Cardiac fibroblast (primary cell): ENCODE data around the gene CD207.
A peak's percentile ranks its signal among the peaks of the same experiment; 100 is the strongest.

ENCODE experiments used
- DNase-seq, 2 donors: peaks; one replicate each; pipeline versions ENCODE4 v3.0.0 to v3.0.0-alpha.2; 2010; ENCODE audit warnings: low read depth in 2 of 2
- H3K4me3 ChIP-seq, 2 donors: replicated peaks in 1 of 2; 1 replicate in 1 of 2; 2 replicates in 1 of 2; pipeline ENCODE4 v1.5.1; 2011; ENCODE audit warnings: low read depth in 2 of 2, low read length in 2 of 2, mild to moderate bottlenecking in 2 of 2, moderate library complexity in 1 of 2
- TF ChIP-seq, protein P1 (sequence below): IDR thresholded peaks from one replicate; pipeline ENCODE4 v1.5.1; 2011; ENCODE audit warnings: low read depth, mild to moderate bottlenecking, low read length, inconsistent platforms

CD207 gene

DNA sequence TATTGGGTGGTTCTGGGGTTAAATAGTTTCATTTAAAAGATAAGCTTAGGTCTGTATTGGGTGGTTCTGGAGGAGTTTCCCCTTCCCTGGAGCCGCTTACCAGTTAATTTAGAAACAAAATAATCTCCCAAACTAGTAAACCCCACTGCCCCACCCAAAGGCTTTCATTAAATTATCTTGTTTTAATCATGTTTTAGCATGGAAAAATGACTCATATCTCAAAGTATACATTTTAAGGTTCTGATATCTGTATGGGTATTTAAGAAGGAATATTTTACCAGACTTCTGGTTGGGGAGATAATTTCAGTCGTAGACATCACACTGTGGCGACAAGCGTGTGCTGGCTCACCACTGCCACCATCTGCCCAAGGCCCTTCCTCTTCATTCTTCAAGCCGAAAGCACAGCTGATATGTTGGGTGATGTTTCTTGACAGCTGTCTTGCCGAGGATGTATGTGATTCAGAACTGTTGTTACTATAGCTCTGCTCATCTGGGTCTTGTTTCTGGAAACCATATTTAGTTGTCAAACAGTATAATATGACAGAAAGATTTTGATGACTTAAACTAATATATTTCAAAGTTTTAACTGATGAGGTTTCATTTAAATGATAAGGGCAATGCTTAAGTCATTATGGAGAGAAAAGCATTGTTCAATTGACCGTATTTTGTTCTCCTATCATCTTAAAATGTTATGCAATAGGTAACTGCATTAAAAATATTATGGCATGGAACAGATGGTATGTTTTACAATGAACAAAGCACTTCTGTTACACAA is 50.3 kb downstream of the CD207 start:
- peak; percentile 27 to 32 for DNase-seq
- H3K4me3 ChIP-seq, result no peak overlapping the region
- TF ChIP-seq, protein P1, sequence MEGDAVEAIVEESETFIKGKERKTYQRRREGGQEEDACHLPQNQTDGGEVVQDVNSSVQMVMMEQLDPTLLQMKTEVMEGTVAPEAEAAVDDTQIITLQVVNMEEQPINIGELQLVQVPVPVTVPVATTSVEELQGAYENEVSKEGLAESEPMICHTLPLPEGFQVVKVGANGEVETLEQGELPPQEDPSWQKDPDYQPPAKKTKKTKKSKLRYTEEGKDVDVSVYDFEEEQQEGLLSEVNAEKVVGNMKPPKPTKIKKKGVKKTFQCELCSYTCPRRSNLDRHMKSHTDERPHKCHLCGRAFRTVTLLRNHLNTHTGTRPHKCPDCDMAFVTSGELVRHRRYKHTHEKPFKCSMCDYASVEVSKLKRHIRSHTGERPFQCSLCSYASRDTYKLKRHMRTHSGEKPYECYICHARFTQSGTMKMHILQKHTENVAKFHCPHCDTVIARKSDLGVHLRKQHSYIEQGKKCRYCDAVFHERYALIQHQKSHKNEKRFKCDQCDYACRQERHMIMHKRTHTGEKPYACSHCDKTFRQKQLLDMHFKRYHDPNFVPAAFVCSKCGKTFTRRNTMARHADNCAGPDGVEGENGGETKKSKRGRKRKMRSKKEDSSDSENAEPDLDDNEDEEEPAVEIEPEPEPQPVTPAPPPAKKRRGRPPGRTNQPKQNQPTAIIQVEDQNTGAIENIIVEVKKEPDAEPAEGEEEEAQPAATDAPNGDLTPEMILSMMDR, result peak; percentile 48

DNA sequence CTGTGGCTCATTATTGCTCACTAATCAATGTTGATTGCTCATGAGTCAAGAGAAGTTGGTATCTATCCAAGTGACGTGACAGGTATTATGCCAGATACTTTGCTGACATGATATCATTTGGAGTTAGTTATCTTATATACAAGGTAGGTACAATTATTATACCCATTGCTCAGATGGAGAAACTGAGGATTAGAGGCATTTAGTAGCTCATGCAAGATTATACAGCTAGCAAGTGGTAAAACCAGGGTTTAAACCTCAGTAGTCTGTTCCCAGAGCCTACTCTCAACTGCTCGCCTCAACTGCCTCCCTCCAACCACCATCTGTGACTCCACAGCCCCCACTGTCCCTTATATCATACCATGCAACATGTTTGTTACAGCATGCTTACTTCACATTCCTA is 51.3 kb downstream of the CD207 start:
- no peak for DNase-seq
- no peak overlapping the region for H3K4me3 ChIP-seq
- TF ChIP-seq, protein P1, result no peak
